SU-DHL-6 (cell line): ENCODE measurements around the gene HSPB1.

ENCODE experiments used
- H2AFZ ChIP-seq: fragments of 200-600 bp; sonication (generic); 2 replicates; pipeline ENCODE4 v1.6.1; 2014; ENCODE audit warnings: low read depth, mild to moderate bottlenecking, moderate library complexity, mixed read lengths, antibody characterized with exemption, low read length; ENCODE audit not compliant: severe bottlenecking
- H3F3A ChIP-seq: fragments of 200-600 bp; shearing (Covaris generic); 2 replicates; pipeline ENCODE4 v1.6.0; 2016; ENCODE audit warnings: antibody characterized with exemption, mild to moderate bottlenecking; ENCODE audit not compliant: insufficient read depth
- H3K27ac ChIP-seq: fragments of 200-600 bp; sonication (generic); 2 replicates; pipeline ENCODE4 v1.5.1; 2016; ENCODE audit warnings: low read depth, mild to moderate bottlenecking, low read length, moderate library complexity, mixed read lengths
- H3K27me3 ChIP-seq: fragments of 200-600 bp; sonication (generic), shearing (Covaris generic); 2 replicates; pipeline ENCODE4 v1.6.0; 2014; ENCODE audit warnings: mild to moderate bottlenecking, low read length
- H3K36me3 ChIP-seq: fragments of 200-600 bp; sonication (generic); 2 replicates; pipeline ENCODE4 v1.6.1; 2014; ENCODE audit warnings: mild to moderate bottlenecking, low read length, mixed read lengths
- H3K4me2 ChIP-seq: fragments of 300-600, 200-600 bp; shearing (Covaris generic), sonication (generic); 2 replicates; pipeline ENCODE4 v1.6.0; 2014; ENCODE audit warnings: low read length, low read depth, mild to moderate bottlenecking; ENCODE audit not compliant: poor library complexity, severe bottlenecking
- H3K4me3 ChIP-seq: fragments of 200-600 bp; sonication (generic); 2 replicates; pipeline ENCODE4 v1.5.1; 2014; ENCODE audit warnings: antibody characterized with exemption, low read length, mild to moderate bottlenecking, mixed read lengths; ENCODE audit not compliant: insufficient read depth, poor library complexity, severe bottlenecking
- H3K79me2 ChIP-seq: fragments of 200-600 bp; sonication (generic); 2 replicates; pipeline ENCODE4 v1.6.1; 2014; ENCODE audit warnings: mild to moderate bottlenecking, low read length, moderate library complexity; ENCODE audit not compliant: insufficient read depth
- H3K9ac ChIP-seq: fragments of 200-600 bp; sonication (generic); 2 replicates; pipeline ENCODE4 v1.7.0; 2014; ENCODE audit warnings: mild to moderate bottlenecking, low read length
- H3K9me2 ChIP-seq: fragments of 200-600 bp; sonication (generic); replicated peaks from 2 replicates; pipeline ENCODE4 v1.6.1; 2014; ENCODE audit warnings: low read length; ENCODE audit not compliant: insufficient read depth
- H3K9me3 ChIP-seq: fragments of 200-600 bp; sonication (generic); 2 replicates; pipeline ENCODE4 v1.6.1; 2014; ENCODE audit warnings: low read length, mixed read lengths; ENCODE audit not compliant: insufficient read depth
- H4K20me1 ChIP-seq: fragments of 200-600 bp; sonication (generic); 2 replicates; pipeline ENCODE4 v1.6.1; 2014; ENCODE audit warnings: low read depth, mild to moderate bottlenecking, antibody characterized with exemption, low read length, moderate library complexity, mixed read lengths
- EZH2phosphoT487 ChIP-seq: fragments of 200-600 bp; sonication (generic), shearing (Covaris generic); conservative IDR thresholded peaks from 2 replicates; pipeline ENCODE4 v1.6.1; 2018; ENCODE audit warnings: mild to moderate bottlenecking, antibody characterized with exemption, low read length, moderate library complexity, mixed read lengths
- TF ChIP-seq, protein P1 (sequence below): fragments of 200-600 bp; sonication (generic); IDR thresholded peaks from one replicate; pipeline ENCODE4 v1.5.1; 2017; ENCODE audit warnings: antibody characterized with exemption, mild to moderate bottlenecking, low read length, moderate library complexity; ENCODE audit not compliant: insufficient read depth, poor library complexity, severe bottlenecking

The HSPB1 gene

DNA sequence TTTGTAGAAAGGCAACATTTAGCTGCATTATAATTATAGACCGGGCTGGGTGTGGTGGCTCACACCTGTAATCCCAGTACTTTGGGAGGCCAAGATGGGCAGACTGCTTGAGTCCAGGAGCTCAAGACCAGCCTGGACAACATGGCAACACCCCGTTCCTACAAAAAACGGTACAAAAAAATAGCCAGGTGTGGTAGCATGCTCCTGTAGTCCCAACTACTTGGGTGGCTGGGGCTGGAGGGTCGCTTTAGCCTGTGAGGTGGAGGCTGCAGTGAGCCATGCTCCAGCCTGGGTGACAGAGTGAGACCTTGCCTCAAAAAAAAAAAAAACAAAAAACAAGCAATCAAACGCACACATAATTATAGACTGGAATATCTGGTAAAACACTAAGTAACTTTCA, 51.3 kb downstream of the HSPB1 start:
- Histone ChIP-seq H3K4me2 (no peak overlapping the region), H2AFZ (no peak overlapping the region), H3K27ac (no peak overlapping the region), H3K79me2 (peaks cover 100% of the 10 kb centered on the region), H3K9me2 (no peaks in the 10 kb centered on the region), H3K27me3 (no peaks in the 10 kb centered on the region), H3K9ac (no peak overlapping the region), H3K4me3 (no peak overlapping the region), H3K36me3 (peaks cover 34% of the 10 kb centered on the region), H3F3A (no peaks in the 10 kb centered on the region), H4K20me1 (peaks cover 50% of the 10 kb centered on the region), H3K9me3 (no peaks in the 10 kb centered on the region)
- TF ChIP-seq EZH2phosphoT487, result no peak
- TF ChIP-seq, protein P1, sequence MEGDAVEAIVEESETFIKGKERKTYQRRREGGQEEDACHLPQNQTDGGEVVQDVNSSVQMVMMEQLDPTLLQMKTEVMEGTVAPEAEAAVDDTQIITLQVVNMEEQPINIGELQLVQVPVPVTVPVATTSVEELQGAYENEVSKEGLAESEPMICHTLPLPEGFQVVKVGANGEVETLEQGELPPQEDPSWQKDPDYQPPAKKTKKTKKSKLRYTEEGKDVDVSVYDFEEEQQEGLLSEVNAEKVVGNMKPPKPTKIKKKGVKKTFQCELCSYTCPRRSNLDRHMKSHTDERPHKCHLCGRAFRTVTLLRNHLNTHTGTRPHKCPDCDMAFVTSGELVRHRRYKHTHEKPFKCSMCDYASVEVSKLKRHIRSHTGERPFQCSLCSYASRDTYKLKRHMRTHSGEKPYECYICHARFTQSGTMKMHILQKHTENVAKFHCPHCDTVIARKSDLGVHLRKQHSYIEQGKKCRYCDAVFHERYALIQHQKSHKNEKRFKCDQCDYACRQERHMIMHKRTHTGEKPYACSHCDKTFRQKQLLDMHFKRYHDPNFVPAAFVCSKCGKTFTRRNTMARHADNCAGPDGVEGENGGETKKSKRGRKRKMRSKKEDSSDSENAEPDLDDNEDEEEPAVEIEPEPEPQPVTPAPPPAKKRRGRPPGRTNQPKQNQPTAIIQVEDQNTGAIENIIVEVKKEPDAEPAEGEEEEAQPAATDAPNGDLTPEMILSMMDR, result no peak
